ENCODE data around the gene DNAJC17. TPM values are rescaled to one million over a fixed set of nuclear protein-coding genes. Genes with fewer than 3 reads are reported as not detected.

DNAJC17 gene
- total and polyA plus RNA-seq, 4 donors = 12.8 to 47.4 (median 31.0) TPM

DNA sequence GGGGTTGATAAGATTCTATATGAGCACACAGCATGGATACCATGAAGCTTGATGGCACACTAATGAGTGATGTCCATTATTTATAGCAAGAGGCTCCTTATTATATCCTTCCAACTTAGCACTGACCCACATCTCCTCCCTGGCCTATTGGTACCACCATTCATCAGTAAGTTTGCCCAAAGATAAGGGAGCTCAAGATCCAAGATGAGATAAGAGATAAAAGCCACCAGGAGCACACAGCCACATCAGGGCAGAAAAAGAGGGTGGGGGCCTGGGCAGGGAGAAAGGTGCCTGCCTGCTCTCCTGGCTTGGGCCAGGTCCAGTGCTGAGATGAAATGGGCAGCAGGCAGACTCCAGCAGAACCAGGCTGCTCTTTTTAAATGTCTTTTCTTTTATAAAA is 25.6 kb upstream of the DNAJC17 start:
- Histone ChIP-seq H3K36me3 (ENCODE audit: control insufficient read depth, insufficient read depth, low read length) (no peaks in the 10 kb centered on the region), H3K27ac (ENCODE audit: low read depth, low read length) (no peak overlapping the region)
- DNase-seq (ENCODE audit: low read depth in 4 of 6, low spot score in 6 of 6) = no peak

DNA sequence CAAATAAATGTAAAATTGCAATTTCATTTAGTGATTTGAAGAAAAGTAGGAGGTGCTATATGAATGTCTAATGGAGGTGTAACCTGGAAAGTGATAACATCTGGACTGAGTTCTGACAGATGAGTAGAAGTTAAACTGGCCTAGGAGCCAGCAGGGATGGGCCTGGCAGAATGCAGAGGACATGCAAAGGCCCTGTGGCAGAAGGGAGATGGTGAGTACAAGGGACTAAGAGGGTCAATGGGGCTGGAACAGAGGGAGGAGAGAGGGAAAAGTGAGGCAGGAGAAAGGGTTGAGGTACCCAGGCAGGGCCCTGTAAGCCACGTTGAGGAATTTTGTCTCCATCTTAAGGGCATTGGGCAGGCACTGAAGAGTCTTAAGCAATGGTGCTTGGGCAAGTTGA is 24.6 kb upstream of the DNAJC17 start:
- Histone ChIP-seq H3K4me3 (ENCODE audit: low read depth, low read length) (no peak overlapping the region), H3K9me3 (ENCODE audit: control insufficient read depth, insufficient read depth, low read length) (no peaks in the 10 kb centered on the region), H3K36me3 (ENCODE audit: control insufficient read depth, insufficient read depth, low read length) (no peaks in the 10 kb centered on the region), H3K4me1 (ENCODE audit: control insufficient read depth, insufficient read depth, low read length) (no peaks in the 10 kb centered on the region), H3K27me3 (ENCODE audit: control insufficient read depth, insufficient read depth, low read length) (no peaks in the 10 kb centered on the region), H3K27ac (ENCODE audit: low read depth, low read length) (no peak overlapping the region)
- no peak for DNase-seq (ENCODE audit: low read depth in 4 of 6, low spot score in 6 of 6)
- 67% methylated on average over 1 of the region's 1 CpG for WGBS (ENCODE audit: insufficient coverage)

More for the DNA sequence above, 25.6 kb upstream of the DNAJC17 start:
- no peak overlapping the region for H3K4me3 ChIP-seq (ENCODE audit: low read depth, low read length)
- H3K27me3 ChIP-seq (ENCODE audit: control insufficient read depth, insufficient read depth, low read length) = no peaks in the 10 kb centered on the region
- H3K9me3 ChIP-seq (ENCODE audit: control insufficient read depth, insufficient read depth, low read length) = no peaks in the 10 kb centered on the region
- H3K4me1 ChIP-seq (ENCODE audit: control insufficient read depth, insufficient read depth, low read length) = no peaks in the 10 kb centered on the region

DNA sequence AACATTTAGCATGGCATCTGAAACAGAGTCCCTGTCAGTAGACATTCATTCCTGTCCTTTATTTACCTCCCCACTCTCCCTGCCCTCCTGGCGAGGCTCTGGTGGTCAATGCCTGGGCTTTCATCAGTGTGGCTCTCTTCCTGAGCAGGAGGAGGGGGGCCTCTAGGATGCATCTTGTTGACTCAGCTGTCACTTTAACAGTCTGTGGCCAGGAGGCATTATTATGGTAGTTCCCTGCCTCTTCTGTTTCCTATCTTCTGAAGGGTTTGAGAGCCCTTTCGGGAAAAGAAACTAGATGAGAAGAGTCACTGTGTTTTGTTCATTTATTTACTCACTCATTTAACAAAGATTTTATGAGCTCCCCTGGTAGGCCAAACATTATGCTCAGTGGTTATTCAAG is 23.6 kb upstream of the DNAJC17 start:
- Histone ChIP-seq H3K27ac (ENCODE audit: low read depth, low read length) (no peak overlapping the region), H3K36me3 (ENCODE audit: control insufficient read depth, insufficient read depth, low read length) (no peaks in the 10 kb centered on the region), H3K9me3 (ENCODE audit: control insufficient read depth, insufficient read depth, low read length) (no peaks in the 10 kb centered on the region), H3K4me3 (ENCODE audit: low read depth, low read length) (no peak overlapping the region), H3K27me3 (ENCODE audit: control insufficient read depth, insufficient read depth, low read length) (no peaks in the 10 kb centered on the region), H3K4me1 (ENCODE audit: control insufficient read depth, insufficient read depth, low read length) (no peaks in the 10 kb centered on the region)
- no CpG with 5 or more reads among the region's 2 CpGs for WGBS (ENCODE audit: insufficient coverage)
- no peak for DNase-seq (ENCODE audit: low read depth in 4 of 6, low spot score in 6 of 6)

DNA sequence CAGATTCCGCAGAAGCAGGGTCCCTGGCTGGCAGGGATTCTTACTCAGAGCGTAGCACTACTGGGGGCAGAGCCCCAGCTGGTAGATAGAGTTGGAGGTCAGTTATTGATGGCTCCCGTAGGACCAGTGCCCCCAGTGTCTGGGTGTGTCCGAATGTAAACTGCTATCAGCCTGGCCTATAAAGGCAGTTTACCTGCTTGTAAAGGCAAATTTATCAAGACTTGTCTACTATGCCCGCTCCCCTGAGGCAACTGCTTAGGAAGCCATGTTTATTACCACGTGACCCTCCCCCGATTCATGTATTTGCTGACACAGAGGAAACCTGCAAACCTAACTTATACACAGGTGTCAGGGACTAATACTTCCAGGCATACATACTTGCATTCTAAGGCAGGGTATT is 21.8 kb upstream of the DNAJC17 start:
- no peak overlapping the region for H3K27ac ChIP-seq (ENCODE audit: low read depth, low read length)
- no peak for DNase-seq (ENCODE audit: low read depth in 4 of 6, low spot score in 6 of 6)
- no peaks in the 10 kb centered on the region for H3K9me3 ChIP-seq (ENCODE audit: control insufficient read depth, insufficient read depth, low read length)
- no peaks in the 10 kb centered on the region for H3K4me1 ChIP-seq (ENCODE audit: control insufficient read depth, insufficient read depth, low read length)
- H3K4me3 ChIP-seq (ENCODE audit: low read depth, low read length) = no peak overlapping the region
- no peaks in the 10 kb centered on the region for H3K27me3 ChIP-seq (ENCODE audit: control insufficient read depth, insufficient read depth, low read length)
- no peaks in the 10 kb centered on the region for H3K36me3 ChIP-seq (ENCODE audit: control insufficient read depth, insufficient read depth, low read length)
- 90% methylated on average over 5 of the region's 7 CpGs for WGBS (ENCODE audit: insufficient coverage)

DNA sequence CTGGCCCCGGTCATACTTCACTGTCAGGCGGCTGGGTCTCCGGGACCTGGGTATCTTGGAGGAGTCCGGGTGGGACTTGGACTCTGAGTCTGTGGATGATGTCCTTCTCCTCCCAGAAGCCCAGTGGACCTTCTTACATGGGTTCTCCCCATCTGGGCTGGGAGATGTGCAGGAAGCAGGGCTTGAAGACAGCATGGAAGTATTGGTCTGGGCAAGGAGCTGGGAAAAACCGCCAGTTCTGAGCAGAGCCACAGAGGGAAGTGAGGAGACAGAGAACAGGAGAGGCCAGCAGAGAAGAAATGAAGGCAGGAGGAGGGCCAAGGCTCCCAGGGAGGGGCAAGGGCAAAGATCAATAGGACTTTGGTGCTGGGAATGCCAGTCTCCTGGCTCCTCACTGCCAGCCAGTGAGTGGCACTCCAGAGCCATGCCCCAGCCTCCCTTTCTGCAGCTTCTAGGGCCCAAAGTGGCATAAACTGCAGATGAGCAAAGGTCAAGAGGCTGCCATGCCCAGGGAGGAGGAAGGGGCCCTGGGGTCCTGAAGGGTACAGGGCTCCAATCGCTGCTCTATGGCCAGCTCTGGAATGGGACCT is 21.3 kb upstream of the DNAJC17 start, which contains the start of gene PPP1R14D:
PPP1R14D (minus strand) TSS at position 262 of the 590 bp plus-strand sequence; CDS start at position 195, 67 bp downstream.
- no peaks in the 10 kb centered on the region for H3K36me3 ChIP-seq (ENCODE audit: control insufficient read depth, insufficient read depth, low read length)
- WGBS (ENCODE audit: insufficient coverage) = 90% methylated on average over 6 of the region's 6 CpGs
- no peaks in the 10 kb centered on the region for H3K4me1 ChIP-seq (ENCODE audit: control insufficient read depth, insufficient read depth, low read length)
- no peaks in the 10 kb centered on the region for H3K9me3 ChIP-seq (ENCODE audit: control insufficient read depth, insufficient read depth, low read length)
- DNase-seq (ENCODE audit: low read depth in 4 of 6, low spot score in 6 of 6) = no peak
- H3K4me3 ChIP-seq (ENCODE audit: low read depth, low read length) = no peak within 1 kb of the TSS
- no peak within 1 kb of the TSS for H3K27ac ChIP-seq (ENCODE audit: low read depth, low read length)
- H3K27me3 ChIP-seq (ENCODE audit: control insufficient read depth, insufficient read depth, low read length) = no peaks in the 10 kb centered on the region

DNA sequence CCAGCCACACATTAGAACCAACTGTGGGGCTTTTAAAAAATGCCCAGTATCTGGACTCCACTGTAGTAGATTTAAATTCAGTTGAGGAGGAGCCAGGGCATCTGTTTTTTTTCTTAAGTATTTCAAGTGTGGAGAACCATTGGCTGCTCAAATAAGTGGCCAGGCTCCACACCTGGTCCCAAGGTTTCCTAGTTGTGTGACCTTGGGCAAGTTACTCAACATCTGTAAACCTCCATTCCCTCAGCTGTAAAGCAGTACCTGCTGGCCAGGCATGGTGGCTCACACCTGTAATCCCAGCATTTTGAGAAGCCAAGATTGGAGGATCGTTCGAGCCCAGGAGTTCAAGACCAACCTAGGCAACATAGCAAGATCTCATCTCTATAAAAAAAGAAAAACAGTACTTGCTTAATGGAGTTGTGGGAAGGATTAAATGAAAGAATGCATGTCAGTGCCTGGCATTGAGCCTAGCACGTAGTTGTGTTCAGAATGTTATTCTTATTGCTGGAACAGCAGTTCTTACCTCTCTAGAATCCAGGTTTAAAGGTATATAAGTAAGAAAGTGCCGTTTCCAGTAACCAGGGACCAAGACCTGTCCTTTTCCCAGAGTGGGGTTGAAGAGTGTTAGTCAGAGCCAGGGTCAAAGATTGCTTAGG is 19.3 kb upstream of the DNAJC17 start:
- no peak overlapping the region for H3K27ac ChIP-seq (ENCODE audit: low read depth, low read length)
- no peaks in the 10 kb centered on the region for H3K27me3 ChIP-seq (ENCODE audit: control insufficient read depth, insufficient read depth, low read length)
- no peak overlapping the region for H3K4me3 ChIP-seq (ENCODE audit: low read depth, low read length)
- no peaks in the 10 kb centered on the region for H3K4me1 ChIP-seq (ENCODE audit: control insufficient read depth, insufficient read depth, low read length)
- no peak for DNase-seq (ENCODE audit: low read depth in 4 of 6, low spot score in 6 of 6)
- no peaks in the 10 kb centered on the region for H3K9me3 ChIP-seq (ENCODE audit: control insufficient read depth, insufficient read depth, low read length)
- WGBS (ENCODE audit: insufficient coverage) = 72% methylated on average over 2 of the region's 4 CpGs
- H3K36me3 ChIP-seq (ENCODE audit: control insufficient read depth, insufficient read depth, low read length) = no peaks in the 10 kb centered on the region

DNA sequence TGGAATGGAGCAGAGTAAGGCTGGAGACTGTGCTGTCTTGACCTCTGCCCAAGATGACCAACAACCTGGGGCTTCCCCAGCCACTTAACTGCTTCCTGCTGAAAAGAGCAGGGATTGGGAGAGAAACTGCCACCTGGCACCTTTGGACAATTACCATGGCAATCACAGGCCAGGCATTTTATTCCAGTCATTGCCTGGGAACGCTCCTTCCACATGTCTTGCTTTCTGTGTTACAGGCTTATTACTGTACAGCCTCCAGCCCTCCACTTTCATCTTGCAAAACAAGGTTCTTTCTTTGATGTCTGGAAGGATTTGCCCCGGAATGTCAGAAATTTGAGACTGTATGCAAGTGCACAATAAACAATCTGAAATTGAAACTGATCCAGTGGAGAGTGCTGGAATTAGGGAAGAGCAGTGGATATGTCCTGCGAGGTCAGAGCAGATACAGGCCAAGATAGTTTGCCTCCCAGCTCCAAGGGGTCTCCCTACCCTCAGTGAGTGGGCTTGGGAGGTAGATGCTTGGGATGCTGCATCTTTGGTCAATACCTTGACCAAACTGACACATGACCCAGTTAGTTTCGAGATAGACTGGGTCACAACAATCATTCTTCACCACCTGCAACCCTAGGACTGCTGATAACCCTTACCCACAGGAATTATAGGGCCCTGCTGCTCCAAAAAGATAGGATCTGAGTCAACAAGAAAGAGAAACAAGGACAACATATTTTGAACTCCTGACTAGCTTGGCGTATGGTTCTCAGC is 18.6 kb upstream of the DNAJC17 start:
- H3K4me3 ChIP-seq (ENCODE audit: low read depth, low read length) = no peak overlapping the region
- WGBS (ENCODE audit: insufficient coverage) = 73% methylated on average over 3 of the region's 5 CpGs
- H3K9me3 ChIP-seq (ENCODE audit: control insufficient read depth, insufficient read depth, low read length) = no peaks in the 10 kb centered on the region
- no peaks in the 10 kb centered on the region for H3K36me3 ChIP-seq (ENCODE audit: control insufficient read depth, insufficient read depth, low read length)
- H3K27me3 ChIP-seq (ENCODE audit: control insufficient read depth, insufficient read depth, low read length) = no peaks in the 10 kb centered on the region
- no peak for DNase-seq (ENCODE audit: low read depth in 4 of 6, low spot score in 6 of 6)
- no peaks in the 10 kb centered on the region for H3K4me1 ChIP-seq (ENCODE audit: control insufficient read depth, insufficient read depth, low read length)
- no peak overlapping the region for H3K27ac ChIP-seq (ENCODE audit: low read depth, low read length)

DNA sequence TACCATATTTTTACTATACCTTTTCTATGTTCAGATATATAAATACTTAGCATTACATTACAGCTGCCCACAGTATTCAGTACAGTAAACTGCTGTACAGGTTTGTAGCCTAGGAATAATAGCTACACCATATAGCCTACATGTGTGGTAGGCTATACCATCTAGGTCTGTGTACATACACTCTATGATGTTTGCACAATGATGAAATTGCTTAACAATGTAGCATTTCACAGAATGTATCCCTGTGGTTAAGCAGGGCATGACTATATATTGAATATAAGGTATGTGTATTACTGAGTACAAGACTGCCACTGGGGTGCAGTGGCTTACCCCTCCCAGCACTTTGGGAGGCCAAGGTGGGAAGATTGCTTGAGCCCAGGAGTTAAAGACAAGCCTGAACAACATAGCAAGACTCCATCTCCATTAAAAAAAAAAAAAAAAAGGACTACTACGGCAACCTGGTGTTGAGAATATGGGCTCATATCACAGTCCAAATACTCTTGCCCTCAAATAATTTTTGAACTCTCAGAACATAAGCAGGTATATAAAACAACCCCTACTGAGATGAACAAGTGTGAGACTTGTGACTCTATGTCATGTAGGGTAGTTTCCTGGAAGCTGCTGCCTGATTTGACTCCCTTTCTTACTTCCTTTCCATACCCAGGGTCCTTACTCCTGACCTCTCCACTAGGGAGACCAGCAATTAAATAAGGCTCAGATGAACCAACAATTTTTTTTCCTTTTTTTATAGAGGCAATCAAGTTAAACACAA is 16.5 kb upstream of the DNAJC17 start:
- no CpG with 5 or more reads among the region's 1 CpG for WGBS (ENCODE audit: insufficient coverage)
- H3K36me3 ChIP-seq (ENCODE audit: control insufficient read depth, insufficient read depth, low read length) = no peaks in the 10 kb centered on the region
- no peaks in the 10 kb centered on the region for H3K27me3 ChIP-seq (ENCODE audit: control insufficient read depth, insufficient read depth, low read length)
- H3K4me3 ChIP-seq (ENCODE audit: low read depth, low read length) = no peak overlapping the region
- no peak for DNase-seq (ENCODE audit: low read depth in 4 of 6, low spot score in 6 of 6)
- H3K9me3 ChIP-seq (ENCODE audit: control insufficient read depth, insufficient read depth, low read length) = no peaks in the 10 kb centered on the region
- H3K4me1 ChIP-seq (ENCODE audit: control insufficient read depth, insufficient read depth, low read length) = no peaks in the 10 kb centered on the region
- no peak overlapping the region for H3K27ac ChIP-seq (ENCODE audit: low read depth, low read length)

DNA sequence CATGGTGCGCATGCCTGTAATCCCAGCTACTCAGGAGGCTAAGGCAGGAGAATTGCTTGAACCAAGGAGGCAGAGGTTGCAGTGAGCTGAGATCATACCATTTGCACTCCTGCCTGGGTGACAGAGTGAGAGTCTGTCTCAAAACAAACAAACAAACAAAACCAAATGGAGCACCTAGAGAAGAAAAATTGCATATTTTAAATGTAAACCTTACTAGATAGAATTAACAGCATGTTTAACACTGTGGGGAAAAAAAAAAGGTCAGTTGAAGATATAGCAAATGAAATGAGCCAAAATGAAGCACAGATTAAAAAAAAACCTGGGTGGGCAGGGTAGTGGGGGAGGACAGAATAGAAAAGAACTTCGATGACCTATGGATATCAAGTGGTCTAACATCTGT is 13.9 kb upstream of the DNAJC17 start:
- no peaks in the 10 kb centered on the region for H3K36me3 ChIP-seq (ENCODE audit: control insufficient read depth, insufficient read depth, low read length)
- DNase-seq (ENCODE audit: low read depth in 4 of 6, low spot score in 6 of 6) = no peak
- no peaks in the 10 kb centered on the region for H3K9me3 ChIP-seq (ENCODE audit: control insufficient read depth, insufficient read depth, low read length)
- H3K4me3 ChIP-seq (ENCODE audit: low read depth, low read length) = no peak overlapping the region
- H3K4me1 ChIP-seq (ENCODE audit: control insufficient read depth, insufficient read depth, low read length) = no peaks in the 10 kb centered on the region
- no peak overlapping the region for H3K27ac ChIP-seq (ENCODE audit: low read depth, low read length)
- WGBS (ENCODE audit: insufficient coverage) = 88% methylated on average over 2 of the region's 2 CpGs
- H3K27me3 ChIP-seq (ENCODE audit: control insufficient read depth, insufficient read depth, low read length) = no peaks in the 10 kb centered on the region
